GM18508 (cell line): Measurements from ENCODE around the gene RRP9.

Experiments
- ATAC-seq: cut with Tn5 transposase; IDR thresholded peaks from one replicate; pipeline ENCODE4 v1.9.1; 2021; ENCODE audit warnings: moderate number of reproducible peaks; ENCODE audit not compliant: insufficient read depth, unreplicated experiment

RRP9 gene

DNA sequence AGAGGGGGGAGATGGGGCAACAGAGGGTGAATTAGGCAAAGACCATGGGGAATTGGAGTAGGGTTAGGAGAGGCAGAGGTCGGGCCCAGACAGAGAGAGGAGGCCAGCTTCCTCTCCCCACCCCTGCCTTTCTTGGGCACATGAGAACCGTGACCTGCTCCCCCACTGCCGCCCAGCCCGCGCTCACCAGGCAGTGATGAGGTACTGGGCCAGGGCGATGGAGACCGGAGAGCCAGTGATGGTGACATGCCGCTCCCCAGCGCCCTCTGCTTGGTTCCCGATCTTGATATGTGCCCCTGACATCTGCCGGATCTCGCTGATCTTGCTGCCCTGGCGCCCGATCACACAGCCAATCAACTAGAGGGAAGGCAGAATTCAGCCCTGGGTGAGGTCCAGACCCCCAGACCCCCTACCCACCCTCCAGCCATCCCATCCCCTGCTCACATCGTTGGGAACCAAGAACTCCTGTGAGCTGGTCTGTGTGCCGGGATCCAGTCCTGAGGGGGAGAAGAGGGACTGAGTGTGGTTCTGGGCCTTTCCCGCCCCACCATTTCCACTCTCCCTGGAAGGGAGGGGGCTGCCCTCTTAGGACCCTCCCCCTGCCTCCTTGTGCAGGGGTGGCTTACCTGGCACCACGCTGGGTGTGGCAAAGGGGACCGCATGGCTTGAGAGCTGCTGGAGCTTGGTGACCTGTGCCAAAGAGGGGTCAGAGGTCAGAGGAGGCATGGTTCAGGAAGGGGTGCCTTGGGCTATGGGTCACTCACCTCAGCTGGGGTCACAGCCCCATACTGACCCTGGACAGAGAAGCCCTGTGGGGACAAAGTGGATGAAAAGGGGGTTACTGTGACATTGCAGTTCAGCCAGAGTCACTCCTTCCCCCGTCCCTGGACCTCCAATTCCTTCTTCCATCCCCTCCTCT, 17.2 kb upstream of the RRP9 start:
- no peak for ATAC-seq

DNA sequence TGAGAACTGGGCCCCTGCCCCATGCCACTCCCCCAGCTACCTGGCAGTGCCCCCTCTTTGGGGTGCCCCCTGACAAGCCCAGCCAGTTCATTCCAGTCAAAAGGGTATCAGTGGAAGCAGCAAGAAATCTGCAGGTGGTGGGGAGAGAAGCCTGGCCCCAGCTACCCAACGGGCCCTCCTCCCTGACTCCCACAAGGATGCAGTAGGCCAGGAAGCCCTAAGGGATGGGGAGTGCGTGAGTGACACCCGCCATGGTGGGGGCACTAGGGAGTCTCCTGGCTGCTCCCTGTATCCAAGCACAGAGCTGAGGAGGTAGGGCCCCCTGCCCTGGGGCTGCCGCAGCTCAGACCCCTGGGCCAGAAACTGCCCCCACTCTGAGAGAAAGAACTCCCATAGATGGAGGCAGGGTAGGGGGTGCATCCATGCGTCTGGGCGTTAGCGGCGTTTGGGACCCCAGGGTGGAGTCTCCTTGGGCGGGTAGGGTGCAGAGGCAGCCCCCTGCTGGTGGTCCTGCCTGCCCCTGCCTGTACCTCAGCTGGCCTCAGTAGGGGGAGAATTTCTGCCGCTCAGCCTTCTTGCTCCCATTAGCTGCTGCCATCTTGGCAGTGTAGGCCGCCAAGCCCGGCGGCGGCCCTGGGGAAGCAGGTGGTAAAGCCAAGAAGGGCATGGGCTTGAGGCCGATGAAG, 16.0 kb upstream of the RRP9 start:
- ATAC-seq = no peak

DNA sequence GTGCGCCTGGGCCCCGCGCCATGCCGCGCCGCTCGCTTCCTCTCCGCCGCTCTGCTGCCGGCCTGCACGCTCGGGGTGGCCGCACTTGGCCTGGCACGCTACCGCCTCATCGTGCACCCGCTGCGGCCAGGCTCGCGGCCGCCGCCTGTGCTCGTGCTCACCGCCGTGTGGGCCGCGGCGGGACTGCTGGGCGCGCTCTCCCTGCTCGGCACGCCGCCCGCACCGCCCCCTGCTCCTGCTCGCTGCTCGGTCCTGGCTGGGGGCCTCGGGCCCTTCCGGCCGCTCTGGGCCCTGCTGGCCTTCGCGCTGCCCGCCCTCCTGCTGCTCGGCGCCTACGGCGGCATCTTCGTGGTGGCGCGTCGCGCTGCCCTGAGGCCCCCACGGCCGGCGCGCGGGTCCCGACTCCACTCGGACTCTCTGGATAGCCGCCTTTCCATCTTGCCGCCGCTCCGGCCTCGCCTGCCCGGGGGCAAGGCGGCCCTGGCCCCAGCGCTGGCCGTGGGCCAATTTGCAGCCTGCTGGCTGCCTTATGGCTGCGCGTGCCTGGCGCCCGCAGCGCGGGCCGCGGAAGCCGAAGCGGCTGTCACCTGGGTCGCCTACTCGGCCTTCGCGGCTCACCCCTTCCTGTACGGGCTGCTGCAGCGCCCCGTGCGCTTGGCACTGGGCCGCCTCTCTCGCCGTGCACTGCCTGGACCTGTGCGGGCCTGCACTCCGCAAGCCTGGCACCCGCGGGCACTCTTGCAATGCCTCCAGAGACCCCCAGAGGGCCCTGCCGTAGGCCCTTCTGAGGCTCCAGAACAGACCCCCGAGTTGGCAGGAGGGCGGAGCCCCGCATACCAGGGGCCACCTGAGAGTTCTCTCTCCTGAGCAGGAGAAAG, 14.4 kb upstream of the RRP9 start:
- no peak for ATAC-seq

DNA sequence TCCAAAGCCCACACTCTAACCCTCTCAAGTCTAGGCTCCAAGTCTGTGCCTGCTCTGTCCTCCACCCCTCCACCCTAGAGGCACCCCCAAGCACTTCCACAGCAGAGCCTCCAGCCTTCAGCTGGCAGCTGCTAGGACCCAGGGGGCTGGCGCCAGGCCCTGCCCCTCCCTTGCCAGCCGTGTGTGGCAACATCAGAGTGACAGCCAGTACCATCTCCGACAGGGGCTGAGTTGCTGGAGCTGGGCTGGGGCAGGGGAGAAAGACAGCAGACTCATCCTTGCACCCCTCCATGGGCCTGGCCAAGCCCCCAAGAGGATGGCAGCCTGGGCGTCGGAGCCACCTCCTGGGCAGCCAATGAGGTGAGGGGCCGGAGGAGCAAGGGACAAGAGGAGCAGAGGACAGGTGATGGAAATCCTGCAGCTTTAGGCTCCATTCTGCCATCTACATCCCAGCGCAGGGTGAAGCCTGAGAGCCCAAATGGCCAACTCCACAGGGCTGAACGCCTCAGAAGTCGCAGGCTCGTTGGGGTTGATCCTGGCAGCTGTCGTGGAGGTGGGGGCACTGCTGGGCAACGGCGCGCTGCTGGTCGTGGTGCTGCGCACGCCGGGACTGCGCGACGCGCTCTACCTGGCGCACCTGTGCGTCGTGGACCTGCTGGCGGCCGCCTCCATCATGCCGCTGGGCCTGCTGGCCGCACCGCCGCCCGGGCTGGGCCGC, 13.6 kb upstream of the RRP9 start, which contains the start of gene GPR62:
Gene GPR62, plus strand, starts transcription at position 207 of the 718 bp plus-strand sequence. Its CDS starts 272 bp downstream, at position 479.
- ATAC-seq = no peak

DNA sequence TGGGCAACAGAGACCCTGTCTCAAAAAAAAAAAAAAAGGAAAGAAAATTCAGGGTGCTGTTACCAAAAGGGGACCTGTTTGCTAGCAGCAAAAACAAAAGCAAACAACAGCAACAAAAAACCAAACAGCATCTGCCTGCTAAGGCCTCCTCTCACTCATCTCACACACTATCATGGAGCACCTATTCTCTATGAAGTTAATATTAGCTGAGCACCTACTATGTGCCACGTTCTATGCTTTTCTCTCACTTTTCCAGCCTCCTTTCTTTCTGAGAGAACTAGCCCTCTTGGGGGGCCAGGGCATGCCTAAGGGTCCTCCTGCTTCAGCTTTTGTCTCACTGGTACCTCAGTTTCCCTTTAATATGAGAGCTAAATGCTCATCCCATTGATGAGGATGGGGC, 13.0 kb upstream of the RRP9 start:
- no peak for ATAC-seq

DNA sequence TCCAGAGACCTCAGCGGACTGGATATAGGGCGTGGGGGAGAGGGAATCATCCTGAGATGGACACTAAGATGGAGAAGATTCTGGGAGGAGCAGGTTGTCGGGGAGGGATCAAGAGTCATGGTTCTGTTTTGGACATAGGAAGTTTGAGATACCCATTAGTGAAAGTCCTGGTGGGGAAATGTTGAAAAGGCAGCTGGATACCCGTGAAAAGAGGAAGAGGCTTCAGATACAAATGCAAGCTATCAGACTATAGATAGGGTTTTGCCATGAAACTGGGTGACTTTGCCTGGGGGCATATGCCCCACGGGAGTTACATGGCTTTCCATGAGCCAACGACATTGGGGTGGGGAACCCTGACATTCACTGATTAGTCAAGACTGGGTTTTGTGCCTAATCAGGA, 12.4 kb upstream of the RRP9 start:
- ATAC-seq = no peak

DNA sequence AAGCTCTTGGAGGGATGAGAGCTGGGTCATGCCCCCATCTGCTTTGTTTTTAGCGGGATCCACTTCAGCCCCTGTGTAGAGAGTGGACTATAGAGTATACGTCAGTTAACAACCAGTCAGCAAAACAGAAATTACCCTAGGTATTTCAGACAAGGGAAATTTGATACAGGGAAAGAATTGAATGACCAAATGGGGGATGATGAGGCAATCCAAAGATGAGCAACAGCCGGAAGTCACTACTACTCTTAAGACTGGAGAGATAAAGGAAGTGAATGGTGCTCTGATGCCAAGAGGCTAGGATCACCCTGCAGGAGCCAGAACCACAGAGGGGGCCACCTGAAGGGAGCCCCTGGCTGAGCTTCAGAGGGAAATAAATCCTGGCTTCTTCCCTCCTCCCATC, 11.7 kb upstream of the RRP9 start:
- ATAC-seq = no peak

DNA sequence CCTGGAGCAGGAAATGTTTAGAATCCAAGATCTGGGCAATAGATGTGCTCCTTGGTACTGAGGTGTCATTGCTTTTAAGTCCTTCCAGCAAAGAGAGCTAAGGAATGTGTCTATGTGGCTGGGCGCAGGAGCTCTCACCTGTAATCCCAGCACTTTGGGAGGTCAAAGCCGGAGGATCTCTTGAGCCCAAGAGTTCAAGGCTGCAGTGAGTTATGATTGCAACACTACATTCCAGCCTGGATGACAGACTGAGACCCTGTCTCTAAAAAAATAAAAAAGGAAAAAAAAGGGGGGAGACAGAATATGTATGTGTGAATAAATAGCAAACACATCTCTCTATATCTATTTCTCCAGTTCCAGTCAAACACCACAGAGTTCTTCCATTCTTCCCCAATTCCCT, 9.2 kb upstream of the RRP9 start:
- ATAC-seq = no peak

DNA sequence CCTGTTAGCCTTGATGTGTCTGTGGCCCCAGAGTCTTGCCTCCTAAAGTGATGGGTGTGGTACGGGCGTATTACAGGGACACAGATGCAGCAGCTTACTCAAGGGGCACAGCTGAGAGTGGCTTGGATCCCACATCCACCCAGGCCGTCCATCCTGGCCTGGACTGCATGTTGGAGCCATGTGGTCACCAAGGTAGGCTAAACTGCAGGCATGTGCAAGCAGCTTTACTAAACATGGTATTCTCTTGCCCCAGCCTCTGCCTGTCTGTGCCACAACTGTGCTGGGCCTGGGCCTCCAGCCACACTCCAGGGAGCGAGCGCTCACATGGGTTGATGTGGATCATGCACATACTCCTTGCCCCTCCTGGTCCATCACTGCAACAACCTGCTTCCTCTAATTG, 7.4 kb upstream of the RRP9 start:
- no peak for ATAC-seq

DNA sequence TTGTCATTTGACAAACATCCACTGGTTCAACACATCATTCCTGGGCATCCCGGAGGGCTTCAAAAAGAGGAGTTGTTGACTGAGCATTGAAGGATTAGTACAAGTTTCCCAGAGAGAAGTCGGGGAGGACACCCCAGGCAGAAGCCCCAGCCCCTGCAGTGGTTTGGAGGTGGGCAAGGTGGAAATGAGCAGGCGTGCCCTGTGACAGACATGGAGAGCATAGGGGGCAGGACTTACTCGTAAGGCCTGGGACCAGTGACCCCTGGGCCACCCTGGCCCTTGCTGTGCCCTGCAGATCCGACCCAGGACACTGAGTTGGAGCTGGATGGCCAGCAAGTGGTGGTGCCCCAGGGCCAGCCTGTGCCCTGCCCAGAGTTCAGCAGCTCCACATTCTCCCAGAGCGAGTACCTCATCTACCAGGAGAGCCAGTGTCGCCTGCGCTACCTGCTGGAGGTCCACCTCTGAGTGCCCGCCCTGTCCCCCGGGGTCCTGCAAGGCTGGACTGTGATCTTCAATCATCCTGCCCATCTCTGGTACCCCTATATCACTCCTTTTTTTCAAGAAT, 6.4 kb upstream of the RRP9 start:
- no peak for ATAC-seq

DNA sequence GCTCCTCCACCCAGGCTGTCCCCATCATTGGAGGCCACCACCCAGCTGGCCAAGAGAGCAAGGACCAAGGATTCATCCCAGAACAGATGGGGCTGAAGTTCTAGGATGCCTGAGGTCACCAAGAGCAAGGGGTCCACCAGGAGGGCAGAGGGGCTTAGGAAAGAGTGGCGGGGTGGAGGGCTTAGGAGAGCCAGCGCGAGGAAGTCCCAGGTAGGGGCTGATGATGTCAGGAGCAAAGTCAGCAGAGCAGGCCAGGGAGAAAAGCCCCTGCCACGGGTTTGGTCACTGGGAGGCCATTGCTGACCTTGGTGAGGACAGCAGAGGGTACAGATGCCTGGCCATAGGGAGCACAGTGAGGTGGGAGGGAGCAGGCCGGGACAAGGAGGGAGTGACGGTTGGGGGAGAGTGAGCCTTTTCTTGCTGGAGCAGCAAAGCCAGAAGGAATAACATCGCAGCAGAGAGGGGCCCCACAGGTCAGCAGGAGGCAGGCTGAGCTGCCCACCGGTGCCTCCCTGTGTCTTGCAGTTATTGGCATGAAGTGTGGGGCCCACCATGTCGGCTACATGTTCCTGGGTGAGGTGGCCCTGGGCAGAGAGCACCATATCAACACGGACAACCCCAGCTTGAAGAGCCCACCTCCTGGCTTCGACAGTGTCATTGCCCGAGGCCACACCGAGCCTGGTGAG, 5.7 kb upstream of the RRP9 start:
- ATAC-seq = no peak

DNA sequence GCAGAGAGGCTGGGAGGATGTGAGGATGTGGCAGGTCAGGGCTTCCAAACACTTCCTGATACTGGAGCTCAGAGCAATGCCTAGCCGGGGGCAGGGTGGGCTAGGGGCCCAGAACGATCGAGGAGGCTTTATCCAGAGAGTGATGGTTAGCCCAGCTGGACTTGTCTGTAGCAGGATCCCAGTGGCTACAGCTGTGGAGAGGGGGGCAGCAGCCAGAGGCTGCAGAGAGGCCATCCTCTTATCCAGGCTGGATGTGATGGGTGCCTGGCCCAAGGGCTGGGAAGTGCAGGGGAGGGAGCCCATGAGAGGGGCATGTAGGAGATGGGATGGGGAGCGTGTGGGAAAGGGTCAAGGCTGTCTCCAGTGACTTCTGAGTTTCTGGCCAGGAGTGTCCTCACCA, 5.1 kb upstream of the RRP9 start:
- ATAC-seq = no peak

DNA sequence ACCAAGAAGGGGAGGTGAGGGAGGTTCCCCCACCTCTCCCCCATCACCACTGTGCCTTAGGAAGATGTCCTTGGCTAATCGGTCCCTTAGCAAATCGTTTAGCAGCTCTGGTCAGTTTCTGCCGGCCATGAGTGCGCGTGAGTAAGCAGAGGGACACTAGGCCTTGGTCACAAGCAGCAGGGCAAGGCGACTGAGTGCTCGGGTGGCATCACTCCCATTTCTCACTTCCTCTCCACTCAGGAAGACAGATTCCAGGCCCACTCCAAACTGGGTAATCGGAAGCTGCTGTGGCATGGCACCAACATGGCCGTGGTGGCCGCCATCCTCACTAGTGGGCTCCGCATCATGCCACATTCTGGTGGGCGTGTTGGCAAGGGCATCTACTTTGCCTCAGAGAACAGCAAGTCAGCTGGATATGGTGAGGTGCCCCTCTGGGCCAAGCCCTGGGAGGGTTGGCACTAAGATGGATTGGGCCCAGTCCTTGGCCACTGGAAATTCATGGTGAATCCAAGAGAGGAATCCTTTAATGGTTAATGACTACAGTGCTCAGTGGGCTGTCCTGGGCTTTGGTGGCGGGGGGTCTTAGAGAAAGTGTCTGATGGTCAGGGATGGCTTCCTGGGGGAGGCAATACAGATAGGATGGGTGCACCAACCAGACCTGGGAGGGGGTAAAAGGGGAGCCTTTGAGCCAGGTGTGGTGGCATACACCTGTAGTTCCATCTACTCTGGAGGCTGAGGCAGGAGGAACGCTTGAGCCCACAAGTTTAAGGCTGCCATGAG, 4.4 kb upstream of the RRP9 start:
- ATAC-seq = no peak

DNA sequence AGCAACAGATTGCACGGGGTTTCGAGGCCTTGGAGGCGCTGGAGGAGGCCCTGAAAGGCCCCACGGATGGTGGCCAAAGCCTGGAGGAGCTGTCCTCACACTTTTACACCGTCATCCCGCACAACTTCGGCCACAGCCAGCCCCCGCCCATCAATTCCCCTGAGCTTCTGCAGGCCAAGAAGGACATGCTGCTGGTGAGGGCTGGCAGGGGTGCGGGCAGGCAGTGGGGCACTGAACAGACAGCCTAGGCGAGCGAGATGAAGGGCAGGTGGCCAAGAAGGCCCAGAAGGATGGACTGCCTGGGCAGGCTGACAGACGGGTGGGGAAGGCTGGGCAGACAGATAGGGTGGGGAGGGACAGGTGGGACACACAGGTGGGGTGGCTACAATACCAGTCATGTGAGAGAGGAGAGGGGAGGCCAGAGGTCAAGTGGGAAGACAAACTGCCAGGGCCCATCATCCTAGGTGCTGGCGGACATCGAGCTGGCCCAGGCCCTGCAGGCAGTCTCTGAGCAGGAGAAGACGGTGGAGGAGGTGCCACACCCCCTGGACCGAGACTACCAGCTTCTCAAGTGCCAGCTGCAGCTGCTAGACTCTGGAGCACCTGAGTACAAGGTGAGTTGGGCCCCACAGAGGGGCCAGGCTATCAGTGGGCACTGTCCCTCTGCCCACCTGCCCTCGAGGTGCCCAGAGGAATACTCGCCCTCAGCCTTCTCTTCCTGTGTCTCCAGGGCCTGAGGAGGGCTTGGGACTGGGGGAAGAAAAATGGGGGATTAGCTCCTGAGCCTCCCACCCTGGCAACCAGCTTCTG, 3.5 kb upstream of the RRP9 start:
- no peak for ATAC-seq

DNA sequence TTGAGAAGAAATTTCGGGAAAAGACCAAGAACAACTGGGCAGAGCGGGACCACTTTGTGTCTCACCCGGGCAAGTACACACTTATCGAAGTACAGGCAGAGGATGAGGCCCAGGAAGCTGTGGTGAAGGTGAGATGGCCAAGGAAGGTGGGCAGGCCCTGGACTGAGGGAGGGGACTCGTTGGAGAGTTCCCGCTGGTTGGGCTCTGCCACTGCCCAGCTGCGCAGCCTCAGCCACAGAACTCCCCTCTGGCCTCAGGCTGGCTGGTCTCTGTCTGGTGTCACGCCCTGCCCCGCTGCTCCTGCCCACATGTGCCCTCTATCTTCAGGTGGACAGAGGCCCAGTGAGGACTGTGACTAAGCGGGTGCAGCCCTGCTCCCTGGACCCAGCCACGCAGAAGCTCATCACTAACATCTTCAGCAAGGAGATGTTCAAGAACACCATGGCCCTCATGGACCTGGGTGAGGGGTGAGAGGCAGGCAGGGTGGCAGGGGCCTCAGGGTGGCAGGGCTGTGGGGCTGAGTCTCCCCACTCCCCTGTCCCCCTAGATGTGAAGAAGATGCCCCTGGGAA, 2.8 kb upstream of the RRP9 start:
- ATAC-seq = no peak

DNA sequence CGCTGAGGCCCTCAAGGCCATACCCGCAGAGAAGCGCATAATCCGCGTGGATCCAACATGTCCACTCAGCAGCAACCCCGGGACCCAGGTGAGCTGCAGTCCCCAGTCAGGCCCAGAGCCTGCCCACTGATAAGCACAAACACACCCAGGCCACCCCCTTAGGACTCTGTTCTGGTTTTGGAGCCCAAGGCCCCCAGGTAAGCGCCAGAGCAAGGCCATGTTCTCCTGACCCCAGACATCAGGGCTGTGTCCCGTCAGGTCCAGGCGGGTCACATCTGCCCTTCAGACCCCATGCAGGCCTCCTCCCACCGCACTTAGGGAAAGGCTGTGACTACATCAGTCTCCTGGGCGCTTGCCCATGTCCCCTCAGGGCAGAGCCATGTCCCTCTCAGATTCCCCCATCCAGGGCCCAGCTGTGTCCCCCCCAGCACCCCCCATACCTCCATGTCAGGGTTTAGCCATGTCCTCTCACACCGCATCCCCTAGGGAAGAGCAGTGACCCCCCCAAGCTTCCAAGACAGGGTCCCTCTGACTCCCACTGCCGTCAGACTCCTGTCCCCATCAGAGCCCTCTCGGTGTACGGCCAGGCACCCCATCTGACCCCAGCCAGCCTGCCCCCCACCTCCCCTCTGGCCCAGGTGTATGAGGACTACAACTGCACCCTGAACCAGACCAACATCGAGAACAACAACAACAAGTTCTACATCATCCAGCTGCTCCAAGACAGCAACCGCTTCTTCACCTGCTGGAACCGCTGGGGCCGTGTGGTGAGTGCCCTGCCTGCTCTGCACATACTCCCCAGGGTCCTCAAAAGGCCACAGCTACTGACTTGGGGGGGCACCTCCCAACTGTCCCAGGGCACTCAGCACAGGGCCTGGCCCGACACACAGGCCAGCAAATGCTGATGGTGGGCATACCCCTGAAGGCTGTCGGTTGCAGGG, 2.0 kb upstream of the RRP9 start:
- ATAC-seq = no peak
